ENCODE measurements around the gene HSPG2. TPM values are rescaled to one million over a fixed set of nuclear protein-coding genes. Genes with fewer than 3 reads are reported as not detected.

The HSPG2 gene
- total and polyA plus RNA-seq, 8 donors = 50.4 to 164 (median 63.9) TPM

GRCh38 chr1:21902026-21903012, 34.8 kb downstream of the HSPG2 start:
- ATAC-seq (no peak), FAIRE-seq (no peak), DNase-seq (no peak)
- Histone ChIP-seq H3K27me3 (no peaks in the 10 kb centered on the region), H3K36me3 (no peaks in the 10 kb centered on the region), H3K9me3 (no peaks in the 10 kb centered on the region), H3K4me3 (no peak overlapping the region), H3K27ac (peak overlapping the region in 2 of 4 donors; percentile 15 to 28), H3K4me1 (peaks cover 9 to 20% (median 18%) of the 10 kb centered on the region in 3 donors)
- 71 to 73% methylated on average over 20 of the region's 20 CpGs for WGBS, 2 donors
- TF ChIP-seq CTCF (IDR thresholded peaks at IDR 0.05) = no peak
- intact Hi-C loops (cut with DNase I) = loop anchor here in 1 of 3 donors (10.0 kb wide), 1 partner anchor 52 kb away; no protein-coding TSS in a partner anchor

- intact Hi-C loops (cut with DNase I) = loop anchor here in 1 of 3 donors (10.0 kb wide), 1 partner anchor 53 kb away; no protein-coding TSS in a partner anchor
- TF ChIP-seq CTCF (IDR thresholded peaks at IDR 0.05) = no peak
- Histone ChIP-seq H3K27ac (peak overlapping the region in 2 of 4 donors; percentile 15 to 28), H3K4me1 (peaks cover 9 to 20% (median 18%) of the 10 kb centered on the region in 3 donors), H3K36me3 (no peaks in the 10 kb centered on the region), H3K27me3 (no peaks in the 10 kb centered on the region), H3K9me3 (no peaks in the 10 kb centered on the region), H3K4me3 (no peak overlapping the region)
- ATAC-seq = no peak
- FAIRE-seq = no peak
- 82 to 85% methylated on average over 5 of the region's 5 CpGs for WGBS, 2 donors
- DNase-seq = no peak
These were observed 35.6 kb downstream of the HSPG2 start for GRCh38 chr1:21901473-21901847.

- FAIRE-seq = no peak
- ATAC-seq = no peak
- H3K27ac ChIP-seq = peak overlapping the region in 1 of 4 donors; percentile 44
- WGBS, 2 donors = 87 to 90% methylated on average over 13 of the region's 13 CpGs
- no peak overlapping the region for H3K4me3 ChIP-seq
- peaks cover 9 to 20% (median 18%) of the 10 kb centered on the region in 3 donors for H3K4me1 ChIP-seq
- no peak for TF ChIP-seq CTCF (IDR thresholded peaks at IDR 0.05)
- no peak for DNase-seq
- intact Hi-C loops (cut with DNase I) = loop anchor here in 1 of 3 donors (10.0 kb wide), 1 partner anchor 54 kb away; no protein-coding TSS in a partner anchor
- H3K27me3 ChIP-seq = no peaks in the 10 kb centered on the region
- no peaks in the 10 kb centered on the region for H3K36me3 ChIP-seq
- H3K9me3 ChIP-seq = no peaks in the 10 kb centered on the region
These were observed 36.2 kb downstream of the HSPG2 start for GRCh38 chr1:21900766-21901472.

- peak overlapping the region in 1 of 4 donors; percentile 44 for H3K27ac ChIP-seq
- intact Hi-C loops (cut with DNase I) = loop anchor here in 1 of 3 donors (10.0 kb wide), 1 partner anchor 55 kb away; no protein-coding TSS in a partner anchor
- DNase-seq = no peak
- H3K36me3 ChIP-seq = peaks cover 0 to 6% (median 0%) of the 10 kb centered on the region in 3 donors
- ATAC-seq = no peak
- TF ChIP-seq CTCF (IDR thresholded peaks at IDR 0.05) = no peak
- H3K4me1 ChIP-seq = peaks cover 9 to 14% (median 14%) of the 10 kb centered on the region in 3 donors
- no peaks in the 10 kb centered on the region for H3K9me3 ChIP-seq
- H3K27me3 ChIP-seq = no peaks in the 10 kb centered on the region
- H3K4me3 ChIP-seq = no peak overlapping the region
- WGBS, 2 donors = 83 to 88% methylated on average over 8 of the region's 8 CpGs
- no peak for FAIRE-seq
These were observed 37.1 kb downstream of the HSPG2 start for GRCh38 chr1:21899987-21900386.

All from pancreas (tissue), 10 donors.